NCI-H2196 (cell line): ENCODE measurements around the gene BANK1.

ENCODE experiments used
- DNase-seq: peaks from one replicate; lab custom pipeline; 2025; ENCODE audit not compliant: unreplicated experiment; lab: John Stamatoyannopoulos, UW

The BANK1 gene

GRCh38 chr4:102007959-102008425 is 217.5 kb downstream of the BANK1 start:
- DNase-seq = no peak

GRCh38 chr4:102008711-102009110 is 218.2 kb downstream of the BANK1 start:
- no peak for DNase-seq

DNA sequence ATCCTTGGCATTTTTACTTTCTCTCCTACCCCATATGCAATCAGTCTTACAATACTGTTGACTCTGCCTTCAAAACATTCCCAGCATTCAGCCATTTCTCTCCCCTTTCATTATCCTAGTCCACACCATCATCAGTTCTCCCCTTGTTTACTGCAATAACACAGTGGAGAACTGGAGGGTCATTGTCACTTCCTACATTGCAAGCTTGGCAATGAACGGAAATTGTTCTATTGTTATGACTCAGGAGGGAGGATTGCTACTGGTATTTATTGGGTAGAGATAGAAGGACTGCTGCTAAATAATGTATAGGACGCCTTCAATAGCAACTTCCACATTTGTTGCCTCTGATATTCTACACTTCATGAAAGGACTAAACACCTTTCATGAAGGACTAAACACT is 231.8 kb downstream of the BANK1 start:
- DNase-seq = no peak

- no peak for DNase-seq
These were observed 237.4 kb downstream of the BANK1 start for GRCh38 chr4:102027961-102028360.

DNA sequence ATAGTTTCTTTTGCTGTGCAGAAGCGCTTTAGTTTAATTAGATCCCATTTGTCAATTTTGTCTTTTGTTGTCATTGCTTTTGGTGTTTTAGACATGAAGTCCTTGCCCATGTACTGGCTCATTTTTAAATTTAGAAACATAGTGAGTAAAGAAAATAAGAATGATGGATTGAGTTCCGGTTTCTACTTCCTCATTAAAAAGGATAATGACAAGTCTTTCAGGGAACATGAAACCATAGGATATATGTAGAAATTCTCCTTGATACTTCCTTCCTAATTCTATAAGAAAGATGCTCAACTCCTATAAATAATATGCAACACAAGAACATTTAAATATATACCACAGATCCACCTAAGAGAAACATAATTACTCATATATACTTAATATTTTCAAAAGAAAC is 240.9 kb downstream of the BANK1 start:
- no peak for DNase-seq

GRCh38 chr4:102036016-102036415 is 245.5 kb downstream of the BANK1 start:
- no peak for DNase-seq

- peak; percentile 2 for DNase-seq
These were observed 246.3 kb downstream of the BANK1 start for GRCh38 chr4:102036619-102037376.

- DNase-seq = no peak
These were observed 247.0 kb downstream of the BANK1 start for GRCh38 chr4:102037566-102037965.

GRCh38 chr4:102042871-102043802 is 252.6 kb downstream of the BANK1 start:
- no peak for DNase-seq

- no peak for DNase-seq
These were observed 257.1 kb downstream of the BANK1 start for GRCh38 chr4:102047616-102048015.

DNA sequence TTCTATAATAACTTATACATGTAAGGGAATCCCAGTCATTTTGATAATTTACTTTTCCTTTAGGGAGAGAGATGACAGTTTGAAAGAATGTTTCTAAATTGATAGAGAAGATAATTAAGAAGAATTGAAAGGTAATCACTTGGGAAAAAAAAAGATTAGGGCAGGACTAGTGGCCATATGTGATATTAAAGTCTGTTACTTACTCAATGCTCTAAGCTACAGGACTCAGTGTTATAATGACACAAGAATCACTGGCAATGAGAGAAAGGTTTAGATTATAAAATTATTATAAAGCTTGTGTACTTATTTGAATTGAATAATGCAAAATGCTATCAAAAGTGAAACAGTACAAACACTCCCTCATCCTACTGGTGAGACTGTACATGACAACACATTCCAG is 265.3 kb downstream of the BANK1 start:
- no peak for DNase-seq

DNA sequence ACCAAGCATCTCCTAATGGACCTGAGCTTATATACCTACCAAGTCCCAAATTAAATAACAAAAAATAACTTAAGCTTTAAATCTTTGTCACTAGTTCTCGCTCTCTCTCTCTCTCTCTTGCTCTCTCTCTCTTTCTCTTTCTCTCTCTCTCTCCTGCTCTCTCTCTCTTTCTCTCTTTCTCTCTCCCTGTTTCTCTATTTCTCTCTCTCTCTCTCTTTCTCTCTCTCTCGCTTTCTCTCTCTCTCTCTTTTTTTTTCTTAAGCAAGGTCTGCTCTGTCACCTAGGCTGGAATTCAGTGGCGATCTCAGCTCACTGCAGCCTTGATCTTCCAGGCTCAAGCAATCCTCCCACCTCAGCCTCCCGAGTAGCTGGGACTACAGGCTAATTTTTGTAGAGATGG is 266.6 kb downstream of the BANK1 start:
- no peak for DNase-seq

DNA sequence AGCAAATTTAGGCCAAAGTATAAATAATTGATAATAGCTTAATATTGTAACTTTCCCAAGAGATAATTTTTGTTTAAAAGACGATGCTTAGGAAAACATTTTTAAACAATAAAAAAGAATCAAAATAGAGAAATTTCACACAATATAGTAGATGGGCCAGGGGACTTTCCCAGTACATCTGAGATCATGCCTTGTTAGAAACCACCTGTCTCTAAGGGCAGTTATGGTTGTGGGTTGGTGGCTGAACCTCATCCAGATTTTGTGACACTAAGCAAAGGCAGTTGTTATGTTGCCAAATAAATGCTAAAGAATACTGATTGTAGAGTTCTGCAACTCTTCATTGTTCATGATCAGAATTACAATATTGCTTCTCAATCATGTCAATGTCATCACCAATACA is 270.6 kb downstream of the BANK1 start:
- no peak for DNase-seq

DNA sequence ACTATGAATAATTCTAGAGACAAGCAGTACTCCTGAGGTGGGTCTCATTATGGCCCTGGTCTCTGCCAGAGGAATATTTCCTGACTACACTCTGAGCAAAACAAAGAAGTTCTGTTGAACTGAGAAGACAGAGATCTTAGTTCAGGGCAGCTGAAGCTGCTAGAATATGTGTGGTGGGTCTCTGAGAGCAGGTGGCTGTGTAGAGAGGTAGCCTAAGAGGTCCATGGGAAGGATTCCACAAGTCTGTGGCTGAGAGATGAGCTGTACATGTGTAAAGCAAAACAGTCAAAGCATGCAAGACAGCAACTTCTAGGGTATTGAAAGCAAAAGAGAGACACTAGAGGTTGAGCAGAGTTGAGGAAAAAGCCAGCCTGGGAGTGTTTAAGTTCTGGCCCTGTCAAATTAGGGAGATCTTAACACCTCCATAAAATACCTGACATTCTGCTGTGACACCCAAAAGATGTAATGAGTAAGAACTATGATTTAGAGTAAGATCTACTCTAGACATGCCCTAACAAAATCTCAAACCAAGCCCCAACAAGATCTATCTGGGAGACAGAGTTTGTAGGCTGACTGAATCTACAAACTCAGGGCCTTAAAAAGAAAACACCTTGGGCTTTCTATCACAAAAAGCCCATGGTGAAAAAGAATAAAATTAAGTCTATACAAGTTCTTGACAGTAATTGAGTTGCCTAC is 274.4 kb downstream of the BANK1 start:
- no peak for DNase-seq

- no peak for DNase-seq
These were observed 286.1 kb downstream of the BANK1 start for GRCh38 chr4:102076622-102077021.

- DNase-seq = no peak
These were observed 289.7 kb downstream of the BANK1 start for GRCh38 chr4:102080184-102080583.

GRCh38 chr4:102089850-102090621 is 299.5 kb downstream of the BANK1 start:
- DNase-seq = no peak

- no peak for DNase-seq
These were observed 301.1 kb downstream of the BANK1 start for GRCh38 chr4:102091656-102092055.

DNA sequence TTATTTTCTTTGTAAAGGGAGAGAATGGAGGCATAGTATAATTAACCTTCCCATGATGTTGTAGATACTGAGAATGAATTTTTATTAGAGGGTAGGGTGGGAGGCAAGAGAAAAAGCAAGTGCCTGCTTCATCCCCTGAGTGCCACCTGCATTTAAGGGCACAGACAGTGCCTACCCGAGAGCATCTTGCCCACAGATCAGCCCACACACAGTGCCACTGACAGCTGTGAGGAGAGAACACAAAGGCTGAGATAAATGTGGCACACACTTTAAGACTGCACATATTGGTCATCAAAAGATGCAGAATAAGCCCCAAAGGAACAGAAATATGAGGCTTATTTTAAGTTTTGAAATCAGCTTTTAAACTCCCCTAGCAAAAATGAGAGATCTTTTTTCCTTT is 304.0 kb downstream of the BANK1 start:
- DNase-seq = no peak

DNA sequence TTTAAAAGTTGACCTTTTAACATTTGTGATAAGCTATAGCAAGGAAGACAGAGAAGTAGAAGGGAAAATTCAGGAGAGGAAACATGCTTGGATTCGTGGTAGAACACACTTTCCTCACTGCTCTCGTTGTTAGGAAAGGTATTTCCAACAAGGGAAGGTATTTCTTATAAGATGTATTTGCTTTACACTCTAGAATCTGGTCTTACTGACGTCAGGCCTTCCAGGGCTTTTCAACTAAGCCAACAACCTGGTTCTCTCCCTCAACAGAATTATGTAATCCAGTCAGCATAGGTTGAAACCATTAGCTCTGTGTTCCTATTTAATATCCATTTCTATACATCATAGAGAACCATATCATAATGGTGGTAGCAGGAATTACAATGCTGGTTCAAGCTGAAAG is 312.8 kb downstream of the BANK1 start:
- no peak for DNase-seq

GRCh38 chr4:102104278-102104677 is 313.7 kb downstream of the BANK1 start:
- DNase-seq = no peak
